Activated gamma-delta T cell treated with anti-CD3 and anti-CD28 coated beads, Interleukin-2, amount 50 U/mL, for 16 hours (primary cell): Measurements from ENCODE around the gene PDSS1.
A peak's percentile ranks its signal among the peaks of the same experiment; 100 is the strongest.
"Not testable (repeated sequence)": the region's sequence is repeated elsewhere in the genome, so short reads cannot be mapped to it uniquely, and the experiment has no call there.

ENCODE experiments used
- DNase-seq: peaks from one replicate; pipeline ENCODE4 v3.0.0-alpha.2; 2020; ENCODE audit warnings: low read depth

PDSS1 gene, protein sequence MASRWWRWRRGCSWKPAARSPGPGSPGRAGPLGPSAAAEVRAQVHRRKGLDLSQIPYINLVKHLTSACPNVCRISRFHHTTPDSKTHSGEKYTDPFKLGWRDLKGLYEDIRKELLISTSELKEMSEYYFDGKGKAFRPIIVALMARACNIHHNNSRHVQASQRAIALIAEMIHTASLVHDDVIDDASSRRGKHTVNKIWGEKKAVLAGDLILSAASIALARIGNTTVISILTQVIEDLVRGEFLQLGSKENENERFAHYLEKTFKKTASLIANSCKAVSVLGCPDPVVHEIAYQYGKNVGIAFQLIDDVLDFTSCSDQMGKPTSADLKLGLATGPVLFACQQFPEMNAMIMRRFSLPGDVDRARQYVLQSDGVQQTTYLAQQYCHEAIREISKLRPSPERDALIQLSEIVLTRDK

DNA sequence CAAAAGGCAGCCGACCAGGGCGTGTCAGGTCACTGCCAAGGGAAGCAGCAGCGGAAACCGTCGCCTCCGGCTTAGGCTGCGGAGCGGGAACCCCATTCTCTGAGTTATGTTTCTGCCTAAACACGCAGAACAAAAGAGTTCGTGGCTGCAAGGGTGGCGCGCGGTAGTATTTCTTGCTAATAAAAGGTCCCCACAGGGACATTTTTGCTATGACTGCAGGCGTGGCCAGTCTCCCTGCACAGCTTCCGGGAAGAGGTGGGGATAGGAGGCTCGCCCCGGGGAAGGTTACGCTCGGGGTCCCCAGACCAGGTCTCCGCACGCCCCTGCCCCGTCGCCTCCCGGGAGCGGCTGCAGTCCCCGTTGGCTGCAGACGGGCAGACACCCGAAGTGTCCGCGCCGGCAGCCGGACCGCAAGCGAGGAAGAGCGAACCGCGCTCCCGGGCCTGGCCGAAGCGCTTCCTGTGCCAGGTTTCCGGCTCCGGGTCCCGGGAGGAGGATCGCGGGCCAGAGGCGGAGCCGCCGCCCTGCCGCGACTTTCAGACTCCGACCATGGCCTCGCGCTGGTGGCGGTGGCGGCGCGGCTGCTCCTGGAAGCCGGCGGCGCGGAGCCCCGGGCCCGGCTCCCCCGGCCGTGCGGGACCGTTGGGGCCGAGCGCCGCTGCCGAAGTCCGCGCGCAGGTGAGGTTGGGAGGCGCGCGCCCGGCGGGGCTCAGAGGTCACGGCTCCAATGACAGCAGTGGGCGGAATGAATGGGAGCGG lies at the start of gene PDSS1:
Gene PDSS1 (plus strand): TSS at position 539 of the 759 bp plus-strand sequence. CDS start 11 bp downstream, at position 550.
- DNase-seq: peak; percentile 44

DNA sequence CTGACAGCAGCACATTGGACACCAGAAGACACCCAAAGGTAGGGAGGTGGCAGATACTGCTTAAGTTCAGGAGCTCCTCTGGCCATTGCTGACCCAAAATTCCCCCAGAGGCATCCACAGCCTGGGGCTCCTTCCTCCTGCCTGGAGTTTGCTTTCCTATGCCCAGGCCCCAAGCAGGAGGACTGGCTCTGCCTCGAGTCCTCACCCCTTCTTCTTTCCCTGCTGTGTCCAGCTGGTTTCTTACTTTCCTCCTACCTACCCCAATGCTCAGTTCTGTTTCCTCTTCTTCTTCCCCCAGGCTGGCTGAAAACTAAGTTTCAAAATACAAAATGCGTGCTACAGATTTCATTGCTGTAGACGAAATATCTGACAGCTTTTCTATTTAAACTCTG lies 49.3 kb upstream of the PDSS1 start:
- DNase-seq: not testable (repeated sequence)

DNA sequence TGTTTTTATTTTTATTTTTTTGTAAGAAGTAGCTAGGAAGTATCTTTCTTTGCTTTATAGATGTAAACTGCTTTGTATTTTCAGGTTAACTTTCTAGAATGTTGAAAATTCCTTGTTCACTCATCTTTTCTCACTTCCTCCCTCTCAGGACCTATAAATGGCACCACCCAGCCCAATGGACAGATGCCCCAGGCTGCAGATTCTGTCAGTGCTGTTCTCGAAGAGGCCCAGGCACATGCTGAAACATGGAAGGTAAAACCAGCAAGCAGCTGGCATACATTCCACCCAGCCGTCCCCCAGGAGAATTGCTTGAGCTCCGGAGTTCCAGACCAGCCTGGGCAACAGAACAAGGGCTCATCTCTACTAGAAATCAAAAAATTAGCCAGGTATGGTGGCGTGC lies 47.1 kb upstream of the PDSS1 start:
- no peak for DNase-seq

DNA sequence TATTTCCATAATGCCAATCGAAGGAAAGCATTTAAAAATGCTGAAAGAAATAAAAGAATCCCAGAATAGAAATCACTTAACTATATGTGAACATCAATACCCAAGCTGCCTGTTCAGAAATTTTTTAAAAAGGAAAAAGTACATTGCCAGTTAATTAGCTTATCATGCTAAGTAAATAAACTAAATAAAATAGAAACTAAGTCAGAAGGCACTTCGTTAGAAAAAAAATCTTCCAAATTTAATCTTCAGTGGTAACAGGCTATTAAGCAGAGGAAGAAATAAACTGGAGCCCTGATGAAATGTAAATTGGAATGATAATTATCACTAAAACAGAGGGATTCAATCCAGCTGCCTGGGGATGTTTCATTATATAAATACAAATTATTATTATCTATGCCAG lies 46.0 kb upstream of the PDSS1 start:
- not testable (repeated sequence) for DNase-seq

DNA sequence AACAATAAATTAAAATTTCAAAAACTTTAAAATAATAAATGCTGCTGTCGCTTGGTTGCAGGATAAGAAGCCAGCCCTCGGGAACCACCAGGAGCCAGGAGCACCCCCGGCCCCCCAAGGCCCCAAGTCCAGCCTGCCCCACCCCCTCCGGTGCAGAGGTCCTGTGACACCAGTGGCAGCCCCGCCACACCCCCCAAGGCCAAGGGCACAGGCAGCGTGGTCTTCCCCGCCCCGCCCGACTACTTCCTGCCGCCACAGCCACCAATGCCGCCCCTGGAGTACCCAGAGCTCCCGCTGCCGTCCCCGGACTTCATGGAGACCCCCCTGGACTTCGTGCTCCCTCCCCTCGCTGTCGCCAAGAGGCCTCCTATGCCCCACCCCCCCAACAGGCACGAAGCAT lies 44.5 kb upstream of the PDSS1 start:
- DNase-seq: no peak

DNA sequence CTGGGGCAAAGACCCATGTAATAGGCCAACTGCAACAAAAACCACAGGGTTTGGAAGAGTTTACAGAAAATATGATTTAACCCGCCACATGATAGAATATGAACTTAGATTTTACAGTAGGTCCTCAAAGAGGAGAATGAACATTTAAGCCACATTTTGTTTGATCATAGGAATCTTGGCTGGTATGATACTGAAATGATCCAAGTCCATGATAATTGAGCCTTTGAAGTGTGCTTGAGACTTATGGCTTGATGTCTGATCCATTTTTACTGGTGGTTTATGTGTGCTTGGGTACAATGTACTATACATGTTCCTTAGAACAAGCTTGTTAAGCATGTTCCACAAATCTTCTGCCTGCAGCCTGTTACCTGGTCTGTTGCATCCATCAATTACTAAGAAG lies 41.8 kb upstream of the PDSS1 start:
- no peak for DNase-seq

DNA sequence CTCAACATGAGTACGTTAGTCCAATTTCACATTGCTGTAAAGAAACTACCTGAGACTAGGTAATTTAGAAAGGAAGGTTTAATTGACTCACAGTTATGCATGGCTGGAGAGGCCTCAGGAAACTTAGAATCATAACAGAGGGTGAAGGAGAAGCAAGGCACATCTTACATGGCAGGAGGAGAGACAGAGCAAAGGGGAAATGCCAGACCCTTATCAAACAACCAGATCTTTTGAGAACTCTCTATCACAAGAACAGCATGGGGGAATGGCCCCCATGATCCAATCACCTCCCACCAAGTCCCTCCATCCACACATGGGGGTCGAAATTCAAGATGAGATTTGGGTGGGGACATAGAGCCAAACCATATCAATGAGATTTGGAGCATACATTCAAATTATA lies 34.6 kb upstream of the PDSS1 start:
- DNase-seq: no peak

DNA sequence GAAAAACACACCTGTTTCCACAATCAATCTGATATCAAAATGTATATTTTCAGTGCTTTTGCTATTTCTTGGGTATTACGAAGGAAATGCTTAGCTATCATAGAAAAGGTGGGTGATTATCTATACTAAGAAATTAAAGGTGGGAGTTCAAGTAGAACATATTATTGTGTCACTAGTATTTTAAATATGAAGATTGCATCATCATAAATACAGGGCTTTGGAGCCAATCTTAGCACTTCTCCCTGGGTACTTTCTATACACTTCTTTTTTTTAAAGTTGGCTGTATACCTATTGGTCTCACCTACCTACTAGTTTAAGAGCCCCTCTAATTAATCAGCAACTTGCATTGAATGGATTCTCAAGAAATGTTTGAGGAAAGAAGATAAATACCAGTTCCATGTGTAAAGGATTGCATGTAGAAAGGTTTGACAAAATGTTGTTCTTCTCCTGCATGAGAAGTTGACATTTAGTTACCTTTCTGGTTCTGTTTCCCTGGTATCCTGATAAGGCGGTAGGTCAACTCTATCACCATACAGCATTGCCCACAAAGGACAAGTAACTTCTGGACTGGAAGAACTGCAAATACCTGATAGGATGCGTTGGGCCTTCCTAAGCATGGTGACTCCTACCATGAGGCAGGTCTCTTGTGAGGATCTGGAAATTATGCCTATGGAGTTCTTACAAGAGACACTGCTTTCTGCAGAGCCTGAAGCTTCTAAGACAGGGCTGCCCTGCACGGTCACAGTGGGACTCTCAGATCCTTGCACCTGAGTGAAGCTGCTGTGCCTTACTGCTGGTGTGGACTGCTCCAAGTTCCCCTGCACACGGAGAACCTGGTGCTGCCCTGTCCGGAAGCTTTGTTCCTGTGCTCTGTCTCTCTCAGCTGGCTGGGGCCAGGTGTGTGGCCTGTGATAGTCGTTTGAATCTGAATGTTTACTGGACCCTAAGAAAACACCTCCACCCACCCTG lies 32.1 kb upstream of the PDSS1 start:
- DNase-seq: no peak

DNA sequence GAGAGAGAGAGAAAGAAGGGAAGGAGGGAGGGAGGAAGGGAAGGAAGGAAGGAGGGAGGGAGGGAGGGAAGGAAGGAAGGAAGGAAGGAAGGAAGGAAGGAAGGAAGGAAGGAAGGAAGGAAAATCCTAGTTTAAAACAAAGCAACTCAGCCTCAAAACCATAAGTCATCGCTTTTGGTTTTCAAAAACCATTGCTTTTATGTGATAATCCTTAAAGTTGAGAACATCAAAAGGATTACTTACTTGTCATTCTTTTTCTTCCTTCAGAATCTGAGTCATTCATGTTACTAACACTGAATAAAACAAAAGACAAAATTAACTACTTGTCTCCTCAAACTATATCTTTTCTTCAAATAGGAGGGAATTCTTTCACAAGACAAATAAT lies 21.6 kb upstream of the PDSS1 start:
- no peak for DNase-seq

DNA sequence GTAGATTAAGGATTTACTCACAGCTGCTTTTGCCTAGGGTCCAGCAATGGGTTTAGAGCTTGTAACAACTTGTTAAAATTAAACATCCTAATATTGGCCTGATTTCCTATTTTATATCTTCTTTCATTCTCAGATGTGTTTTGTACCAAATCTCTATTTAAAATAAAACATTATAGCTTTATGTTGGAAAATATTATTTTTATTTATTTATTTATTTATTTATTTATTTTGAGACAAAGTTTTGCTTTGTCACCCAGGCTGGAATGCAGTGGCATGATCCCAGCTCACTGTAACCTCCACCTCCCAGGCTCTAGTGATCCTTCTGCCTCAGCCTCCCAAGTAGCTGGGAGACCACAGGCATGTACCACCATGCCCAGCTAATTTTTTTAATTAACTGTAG lies 17.9 kb upstream of the PDSS1 start:
- DNase-seq: no peak

DNA sequence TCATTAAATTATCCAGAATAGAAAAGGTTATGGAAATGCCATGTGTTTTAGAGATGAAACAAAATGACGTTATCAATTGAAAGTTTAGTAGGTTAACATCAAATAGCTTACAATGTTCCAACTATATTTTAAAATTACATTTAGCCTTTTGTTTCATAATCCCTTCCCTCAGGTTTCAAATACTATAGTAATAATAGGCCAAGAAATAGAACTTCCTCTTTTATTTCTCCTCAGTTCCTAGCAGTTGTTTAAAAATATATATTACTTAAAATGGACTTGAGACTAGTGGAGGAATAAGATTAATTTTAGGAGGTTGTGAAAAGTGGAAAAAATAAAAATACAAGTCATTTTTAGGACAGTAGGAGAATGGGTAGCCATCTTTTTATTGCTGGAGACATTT lies 16.4 kb upstream of the PDSS1 start:
- no peak for DNase-seq

DNA sequence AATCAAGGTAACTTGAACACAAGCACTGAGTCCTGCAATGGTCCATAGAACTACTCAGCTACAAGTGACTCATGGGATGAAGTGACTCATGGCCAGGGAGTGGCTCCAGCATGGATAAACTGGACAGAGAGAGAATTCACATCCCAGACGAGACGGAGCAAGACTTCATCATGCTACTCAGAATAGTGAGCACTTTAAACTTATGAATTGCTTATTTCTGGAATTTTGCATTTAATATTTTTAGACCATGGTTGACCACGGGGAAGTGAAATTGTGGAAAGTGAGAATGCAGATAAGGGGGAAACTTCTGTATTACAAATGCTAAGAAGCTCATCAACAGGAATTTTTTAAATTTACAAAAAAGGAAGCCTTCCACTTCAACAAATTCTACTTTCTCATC lies 15.5 kb upstream of the PDSS1 start:
- DNase-seq: not testable (repeated sequence)

DNA sequence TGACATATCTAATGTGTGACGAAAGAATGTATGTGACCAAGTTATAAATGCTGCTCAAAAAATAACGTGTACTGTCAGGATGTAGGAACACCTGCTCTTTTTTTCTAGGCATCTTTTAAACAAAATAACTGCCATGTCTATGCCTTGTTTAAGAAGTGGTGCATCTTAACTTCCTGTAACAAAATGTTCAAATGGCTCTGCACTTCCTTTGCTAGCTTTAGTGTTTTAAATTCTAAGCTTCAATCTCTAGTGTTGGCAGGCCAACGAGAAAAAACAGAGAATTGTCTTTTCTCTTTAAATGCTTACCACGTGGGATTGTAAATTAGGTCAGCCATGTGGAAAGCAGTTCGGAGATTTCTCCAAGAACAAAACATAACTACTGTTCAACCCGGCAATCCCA lies 14.6 kb upstream of the PDSS1 start:
- no peak for DNase-seq

DNA sequence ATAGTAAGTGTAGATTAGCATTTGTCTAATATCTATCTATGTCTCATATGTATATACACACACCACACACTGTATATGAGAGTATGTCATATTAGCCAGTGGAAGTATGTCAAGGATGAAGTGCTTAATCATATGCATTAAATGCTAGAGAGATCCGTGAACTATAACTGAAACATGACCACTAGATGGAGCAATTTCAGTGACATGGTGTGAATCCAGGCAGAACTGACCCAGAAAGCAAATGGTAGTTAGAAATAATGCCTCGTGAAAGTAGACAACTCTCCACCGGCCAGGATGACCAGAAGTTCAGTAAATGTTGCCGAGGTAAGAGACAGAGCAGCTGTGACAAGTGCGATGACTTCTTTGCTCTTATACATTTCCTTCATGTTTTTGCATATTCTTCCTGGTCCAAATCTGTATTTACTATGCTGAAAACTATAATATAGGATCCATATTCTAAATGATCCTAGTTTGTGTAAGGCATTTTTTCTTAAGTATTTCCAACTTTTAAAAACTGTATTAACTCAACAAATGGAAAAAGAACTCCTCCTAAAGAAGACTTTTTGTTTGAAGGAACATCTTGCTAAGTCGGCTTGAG lies 12.7 kb upstream of the PDSS1 start:
- DNase-seq: not testable (repeated sequence)

DNA sequence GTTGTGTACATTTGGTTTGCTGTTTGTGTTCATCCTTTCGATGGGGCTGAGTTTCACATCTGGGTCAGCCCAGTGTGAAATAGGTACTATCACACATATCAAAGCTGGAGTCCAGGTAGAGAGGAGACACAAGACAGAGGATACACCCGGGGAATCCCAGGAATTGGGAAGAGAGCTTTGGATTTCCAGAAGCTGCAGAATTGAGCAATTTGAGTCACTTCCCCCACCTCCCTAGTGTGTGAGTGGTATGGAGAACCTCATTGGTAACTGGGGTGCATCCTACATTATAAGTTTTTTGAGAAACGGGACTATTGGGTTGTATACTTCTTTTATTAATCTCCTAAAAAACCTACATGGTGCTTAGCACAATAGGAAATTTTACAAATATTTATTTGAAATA lies 12.1 kb upstream of the PDSS1 start:
- DNase-seq: no peak

DNA sequence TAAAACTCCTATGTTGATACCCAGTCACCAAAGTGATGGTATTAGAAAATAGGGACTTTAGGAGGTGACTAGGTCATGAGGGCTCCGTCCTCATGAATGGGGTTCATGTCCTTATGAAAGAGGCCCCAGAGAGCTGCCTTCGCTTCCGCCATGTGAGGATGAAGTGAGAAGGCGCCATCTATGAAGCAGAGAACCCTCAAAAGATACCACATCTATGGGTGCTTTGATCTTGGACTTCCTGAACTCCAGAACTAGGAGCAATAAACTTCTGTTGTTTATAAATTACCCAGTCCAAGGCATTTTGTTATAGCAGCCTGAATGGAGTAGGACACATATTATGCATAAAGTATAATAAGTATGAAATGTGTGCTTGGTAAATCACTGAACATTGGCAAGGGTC lies 8.1 kb upstream of the PDSS1 start:
- no peak for DNase-seq

DNA sequence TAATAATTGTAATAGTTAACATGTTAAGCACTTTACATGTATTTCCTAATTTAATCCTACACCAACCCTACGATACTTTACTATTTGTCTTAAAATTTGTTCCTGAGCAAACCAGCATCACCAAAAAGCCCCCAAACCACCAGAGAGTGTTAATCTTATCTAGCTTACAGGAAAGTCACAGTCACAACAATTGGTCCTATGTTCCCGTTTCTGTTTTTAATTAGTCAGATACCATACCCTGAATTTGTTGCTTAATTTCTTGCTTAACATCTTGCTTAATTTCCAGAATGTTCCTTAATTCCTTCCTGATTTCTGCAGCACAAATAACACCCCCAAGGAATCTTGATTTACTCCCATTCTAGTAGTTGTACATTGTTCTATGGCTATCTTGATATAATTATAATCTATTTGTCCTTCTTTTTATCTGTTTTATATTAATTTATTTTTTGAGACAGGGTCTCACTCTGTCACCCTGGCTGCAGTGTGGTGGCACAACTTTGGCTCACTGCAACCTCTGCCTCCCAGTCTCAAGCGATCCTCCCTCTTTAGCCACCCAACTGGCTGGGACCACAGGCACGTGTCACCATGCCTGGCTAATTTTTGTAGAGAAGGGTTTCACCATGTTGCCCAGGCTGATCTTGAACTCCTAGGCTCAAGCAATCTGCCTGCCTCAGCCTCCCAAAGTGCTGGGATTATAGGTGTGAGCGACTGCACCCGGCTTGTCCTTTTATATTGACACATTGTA lies 6.6 kb upstream of the PDSS1 start:
- DNase-seq: no peak

DNA sequence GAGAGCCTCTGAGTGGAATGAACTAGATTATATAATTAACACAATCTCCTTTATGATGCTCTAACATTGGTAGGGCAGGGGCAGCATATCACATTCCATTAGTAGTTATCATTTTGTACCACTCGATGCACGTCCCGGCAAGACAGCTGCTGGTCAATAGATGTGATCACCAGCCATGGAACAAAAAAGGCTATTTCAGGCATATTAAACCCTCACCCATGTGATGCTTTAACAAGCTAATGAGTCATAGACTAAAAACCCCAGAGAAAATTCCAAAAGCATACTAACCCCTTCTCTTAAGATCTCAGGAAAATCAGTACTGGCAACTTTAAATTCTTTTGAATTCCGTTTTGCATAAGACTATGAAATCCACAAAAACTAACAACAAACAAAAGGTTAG lies 3.0 kb upstream of the PDSS1 start:
- DNase-seq: not testable (repeated sequence)

DNA sequence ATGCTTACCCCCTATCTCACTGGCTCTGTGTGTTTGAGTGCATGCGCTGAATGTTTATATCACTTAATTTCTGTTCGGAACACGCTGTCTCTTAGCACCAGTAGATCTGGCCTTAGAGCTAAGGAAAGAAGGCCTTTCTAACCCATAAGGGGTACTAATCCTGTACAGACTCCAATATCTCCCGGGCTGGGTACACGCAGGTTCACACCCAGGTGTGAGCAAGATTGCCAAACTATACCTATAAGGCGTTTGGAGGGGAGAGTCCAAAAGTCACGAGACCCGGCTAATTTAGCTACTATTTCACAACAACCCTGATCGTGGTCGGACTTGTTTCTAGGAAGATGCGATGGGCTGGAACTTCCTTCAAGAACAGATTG lies 727 bp upstream of the PDSS1 start:
- DNase-seq: no peak

DNA sequence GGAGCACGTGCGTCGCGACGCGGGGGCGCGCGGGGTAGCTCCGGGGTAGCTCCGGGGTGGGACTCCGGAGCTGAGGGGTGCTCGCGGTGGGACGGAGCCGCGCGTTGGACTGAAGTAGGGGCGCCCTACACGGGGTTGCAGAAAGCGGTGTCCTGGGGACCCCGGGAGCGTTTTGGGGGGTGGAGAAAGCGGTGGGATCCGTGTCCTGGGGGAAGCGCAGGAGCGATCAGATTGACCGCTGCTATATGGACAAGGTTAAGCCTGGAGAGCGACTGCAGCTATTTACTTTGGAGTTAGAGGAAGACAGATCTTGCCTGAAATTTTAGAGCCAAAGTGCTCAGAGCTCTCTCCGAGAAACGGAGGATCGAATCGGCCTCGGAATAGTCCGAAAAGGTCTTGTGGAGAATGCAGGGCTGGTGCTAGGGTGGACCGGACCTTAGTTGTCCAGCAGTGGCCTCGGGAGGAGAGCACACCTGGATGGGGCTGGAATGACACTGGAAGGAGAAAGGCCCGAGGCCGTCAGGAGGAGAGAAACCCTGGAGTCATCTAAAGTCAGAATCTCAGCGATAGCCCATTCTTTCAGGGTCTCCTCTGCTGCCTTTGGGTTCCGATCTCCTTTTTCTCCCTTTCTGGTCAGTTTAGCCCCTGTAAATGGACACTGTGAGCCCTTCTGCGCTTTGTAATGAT lies 564 bp downstream of the PDSS1 start:
- DNase-seq: peak; percentile 4

DNA sequence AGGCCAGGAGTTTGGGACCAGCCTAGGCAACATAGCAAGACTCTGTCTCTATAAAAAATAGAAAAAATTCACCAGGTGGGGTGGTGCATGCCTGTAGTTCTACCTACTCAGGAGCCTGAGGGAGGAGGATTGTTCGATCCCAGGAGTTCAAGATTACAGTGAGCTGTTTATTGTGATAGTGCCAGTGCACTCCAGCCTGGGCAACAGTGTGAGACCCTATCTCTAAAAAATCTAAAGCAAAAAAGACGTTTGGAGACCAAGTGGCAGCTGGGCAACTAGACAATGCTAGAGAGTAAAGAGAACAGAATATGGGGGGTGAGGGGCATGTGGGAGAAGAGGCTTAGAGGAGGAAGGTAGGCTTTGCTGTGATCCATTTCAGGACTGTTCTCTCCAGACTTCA lies 1.4 kb downstream of the PDSS1 start:
- no peak for DNase-seq
